HepG2 (cell line): Measurements from ENCODE around the gene TNFRSF18.

Experiments
- BHLHE40 ChIP-seq: IDR thresholded peaks from 2 replicates; pipeline ENCODE4 v1.6.1; 2011; ENCODE audit warnings: low read length, improper control_type of control experiment
- DMAP1 ChIP-seq: IDR thresholded peaks from 2 replicates; pipeline ENCODE4 v1.6.1; 2016
- MXD4 ChIP-seq: IDR thresholded peaks from 2 replicates; pipeline ENCODE4 v1.6.1; 2016; ENCODE audit warnings: mild to moderate bottlenecking, missing biosample characterization, missing genetic modification reagents
- POLR2A ChIP-seq, 2 experiments: IDR thresholded peaks; 2 replicates each; pipeline ENCODE4 v1.6.1; 2011; ENCODE audit warnings: low read depth in 2 of 2, low read length in 2 of 2, mild to moderate bottlenecking in 1 of 2, moderate library complexity in 1 of 2; ENCODE audit not compliant: insufficient read depth in 1 of 2
- ZNF292 ChIP-seq: sonication (generic); formaldehyde crosslinking; IDR thresholded peaks from 2 replicates; pipeline ENCODE4 v1.8.1; 2022; ENCODE audit warnings: mild to moderate bottlenecking, low read depth, missing genetic modification reagents, borderline replicate concordance
- ZNF343 ChIP-seq: sonication (generic); formaldehyde crosslinking; IDR thresholded peaks from 2 replicates; pipeline ENCODE4 v1.4.0; 2020; ENCODE audit warnings: mild to moderate bottlenecking, missing genetic modification reagents

GRCh38 chr1:1176931-1177330, 29.5 kb downstream of the TNFRSF18 start:
- TF ChIP-seq ZNF343 (CRISPR knock-in tag) = no peak
- no peak for TF ChIP-seq MXD4 (CRISPR knock-in tag)
- no peak for TF ChIP-seq BHLHE40
- TF ChIP-seq DMAP1 (CRISPR knock-in tag) = no peak
- no peak for TF ChIP-seq ZNF292 (CRISPR knock-in tag)
- no peak for TF ChIP-seq POLR2A (IDR thresholded peaks at IDR 0.05; ENCODE audit: insufficient read depth in 1 of 2, low read depth in 2 of 2, low read length in 2 of 2)
